Liver (tissue), 9 donors: ENCODE results near the gene PDLIM3. TPM values are rescaled to one million over a fixed set of nuclear protein-coding genes. Genes with fewer than 3 reads are reported as not detected.

Experiments
- DNase-seq: peaks from one replicate; pipeline ENCODE4 v3.0.0-alpha.2; 2017; ENCODE audit warnings: low spot score
- H3K27ac ChIP-seq, 2 donors: one replicate each; pipeline ENCODE4 v1.7.0; 2013; ENCODE audit warnings: inconsistent platforms in 2 of 2, low read length in 2 of 2, control low read depth in 1 of 2, low read depth in 1 of 2, mild to moderate bottlenecking in 1 of 2
- H3K27me3 ChIP-seq, 4 donors: one replicate each; pipeline versions ENCODE4 v1.6.1 to v1.7.0; 2013; ENCODE audit warnings: low read length in 3 of 4, inconsistent platforms in 1 of 4, mild to moderate bottlenecking in 1 of 4, moderate library complexity in 1 of 4; ENCODE audit not compliant: control insufficient read depth in 4 of 4, insufficient read depth in 4 of 4
- H3K36me3 ChIP-seq, 4 donors: one replicate each; pipeline versions ENCODE4 v1.6.1 to v1.7.0; 2013; ENCODE audit warnings: low read length in 3 of 4, mild to moderate bottlenecking in 3 of 4, low read depth in 1 of 4, moderate library complexity in 1 of 4; ENCODE audit not compliant: control insufficient read depth in 4 of 4, insufficient read depth in 3 of 4
- H3K4me1 ChIP-seq, 4 donors: one replicate each; pipeline versions ENCODE4 v1.6.1 to v1.7.0; 2013; ENCODE audit warnings: low read length in 3 of 4, mild to moderate bottlenecking in 3 of 4, moderate library complexity in 1 of 4; ENCODE audit not compliant: control insufficient read depth in 4 of 4, insufficient read depth in 4 of 4
- H3K4me3 ChIP-seq, 3 donors: one replicate each; pipeline versions ENCODE4 v1.6.1 to v1.7.0; 2013; ENCODE audit warnings: low read length in 3 of 3, control low read depth in 1 of 3, low read depth in 1 of 3, mild to moderate bottlenecking in 1 of 3
- H3K9ac ChIP-seq, 2 donors: one replicate each; pipeline ENCODE4 v1.7.0; 2013; ENCODE audit warnings: low read length in 2 of 2, mild to moderate bottlenecking in 2 of 2, moderate library complexity in 2 of 2, control low read depth in 1 of 2, low read depth in 1 of 2
- H3K9me3 ChIP-seq, 4 donors: one replicate each; pipeline versions ENCODE4 v1.6.1 to v1.7.0; 2013; ENCODE audit warnings: low read length in 3 of 4; ENCODE audit not compliant: control insufficient read depth in 4 of 4
- ATF3 ChIP-seq: IDR thresholded peaks from 2 replicates; pipeline ENCODE4 v1.6.1; 2016; ENCODE audit warnings: antibody characterized with exemption
- CTCF ChIP-seq: fragments of 150-350 bp; IDR thresholded peaks from 2 replicates; pipeline ENCODE4 v1.5.1; 2017; ENCODE audit warnings: improper control_type of control experiment, low read depth, low read length; ENCODE audit not compliant: missing input control
- EGR1 ChIP-seq, 2 donors: IDR thresholded peaks; 2 replicates each; pipeline ENCODE4 v1.6.1; 2016 to 2018; ENCODE audit warnings: antibody characterized with exemption in 2 of 2, low read depth in 2 of 2
- FOXA1 ChIP-seq: IDR thresholded peaks from 2 replicates; pipeline ENCODE4 v1.6.1; 2016; ENCODE audit warnings: antibody characterized with exemption
- FOXA2 ChIP-seq: IDR thresholded peaks from 2 replicates; pipeline ENCODE4 v1.6.1; 2016; ENCODE audit warnings: antibody characterized with exemption
- GABPA ChIP-seq, 2 donors: IDR thresholded peaks in 1 of 2; conservative IDR thresholded peaks in 1 of 2; 2 replicates each; pipeline ENCODE4 v1.6.1; 2016; ENCODE audit warnings: antibody characterized with exemption in 2 of 2, mild to moderate bottlenecking in 1 of 2, moderate library complexity in 1 of 2
- HNF4A ChIP-seq, 2 donors: conservative IDR thresholded peaks; 2 replicates each; pipeline ENCODE4 v1.6.1; 2016; ENCODE audit warnings: antibody characterized with exemption in 2 of 2, mild to moderate bottlenecking in 2 of 2
- HNF4G ChIP-seq: IDR thresholded peaks from 2 replicates; pipeline ENCODE4 v1.6.1; 2016; ENCODE audit warnings: antibody characterized with exemption
- JUND ChIP-seq, 2 donors: IDR thresholded peaks; 2 replicates each; pipeline ENCODE4 v1.6.1; 2016; ENCODE audit warnings: antibody characterized with exemption in 2 of 2
- MAX ChIP-seq: IDR thresholded peaks from 2 replicates; pipeline ENCODE4 v1.6.1; 2016; ENCODE audit warnings: antibody characterized with exemption
- NR2F2 ChIP-seq: IDR thresholded peaks from 2 replicates; pipeline ENCODE4 v1.6.1; 2016; ENCODE audit warnings: antibody characterized with exemption
- REST ChIP-seq: IDR thresholded peaks from 2 replicates; pipeline ENCODE4 v1.6.1; 2016; ENCODE audit warnings: antibody characterized with exemption, mild to moderate bottlenecking
- RXRA ChIP-seq, 2 donors: IDR thresholded peaks; 2 replicates each; pipeline ENCODE4 v1.6.1; 2017 to 2018; ENCODE audit warnings: antibody characterized with exemption in 2 of 2, mild to moderate bottlenecking in 1 of 2
- SP1 ChIP-seq: IDR thresholded peaks from 2 replicates; pipeline ENCODE4 v1.6.1; 2018; ENCODE audit warnings: antibody characterized with exemption, mild to moderate bottlenecking
- YY1 ChIP-seq: IDR thresholded peaks from 2 replicates; pipeline ENCODE4 v1.6.1; 2016; ENCODE audit warnings: antibody characterized with exemption, mild to moderate bottlenecking
- WGBS: extraction: QIAGEN DNeasy Blood & Tissue Kit; methylation state at CpG from one replicate; pipeline ENCODE4 v1.1.7; 2013; 5-methylcytosine and 5-hydroxymethylcytosine counted together
- polyA plus RNA-seq, 2 donors: library from polyadenylated mRNA; stranded (reverse) in 1 of 2; unstranded in 1 of 2; fragments of 200-250 nt in 1 of 2; fragments of >200 nt in 1 of 2; fragmentation: Nextera tagmentation in 1 of 2; extraction: Ambion mirVana in 1 of 2; gene quantifications; one replicate each; pipeline versions ENCODE4 v1.2.1 to v1.2.3, GENCODE V29; 2013 to 2015
- total RNA-seq, 2 donors: library from RNA; depleted of rRNA; stranded (reverse); fragments of >200 nt; gene quantifications; one replicate each; pipeline ENCODE4 v1.2.3, GENCODE V29; 2014
- donor health status: healthy.
- donor health status: healthy.
- donor health status: healthy.
- donor health status: healthy.
- donor health status: healthy.

Gene PDLIM3
- total and polyA plus RNA-seq, 4 donors = 0.58 to 8.8 (median 3.3) TPM

GRCh38 chr4:185470501-185471195, 64.7 kb downstream of the PDLIM3 start (continued):
- TF ChIP-seq GABPA (IDR thresholded peaks at IDR 0.05 in 1 of 2, conservative IDR thresholded peaks at IDR 0.05 in 1 of 2) (no peak), FOXA2 (no peak), MAX (no peak), FOXA1 (no peak)

GRCh38 chr4:185469580-185470154, 65.6 kb downstream of the PDLIM3 start:
- Histone ChIP-seq H3K4me3 (no peak overlapping the region), H3K27ac (no peak overlapping the region), H3K9ac (no peak overlapping the region), H3K4me1 (peaks cover 2 to 10% (median 7%) of the 10 kb centered on the region in 4 donors), H3K36me3 (no peaks in the 10 kb centered on the region), H3K27me3 (no peaks in the 10 kb centered on the region), H3K9me3 (no peaks in the 10 kb centered on the region)
- TF ChIP-seq CTCF (no peak), FOXA1 (no peak), HNF4A (conservative IDR thresholded peaks at IDR 0.05) (no peak), HNF4G (no peak), EGR1 (IDR thresholded peaks at IDR 0.05; ENCODE audit: low read depth in 2 of 2) (no peak), NR2F2 (no peak), FOXA2 (no peak), RXRA (IDR thresholded peaks at IDR 0.05) (no peak), YY1 (no peak), JUND (IDR thresholded peaks at IDR 0.05) (no peak)
- 74% methylated on average over 9 of the region's 9 CpGs for WGBS
- no peak for DNase-seq

GRCh38 chr4:185468999-185469398, 66.3 kb downstream of the PDLIM3 start:
- H3K4me1 ChIP-seq = peaks cover 2 to 10% (median 7%) of the 10 kb centered on the region in 4 donors
- 85% methylated on average over 2 of the region's 2 CpGs for WGBS
- H3K9ac ChIP-seq = no peak overlapping the region
- no peak for TF ChIP-seq RXRA (IDR thresholded peaks at IDR 0.05)
- TF ChIP-seq ATF3 = no peak
- TF ChIP-seq SP1 = no peak
- no peak for TF ChIP-seq JUND (IDR thresholded peaks at IDR 0.05)
- TF ChIP-seq MAX = no peak
- TF ChIP-seq REST = no peak
- H3K9me3 ChIP-seq = no peaks in the 10 kb centered on the region
- H3K27me3 ChIP-seq = no peaks in the 10 kb centered on the region
- H3K36me3 ChIP-seq = no peaks in the 10 kb centered on the region
- H3K27ac ChIP-seq = no peak overlapping the region
- no peak for DNase-seq
- no peak overlapping the region for H3K4me3 ChIP-seq
